ENCODE data around the gene LRMDA. TPM values are rescaled to one million over a fixed set of nuclear protein-coding genes. Genes with fewer than 3 reads are reported as not detected.

Gene LRMDA
- total and polyA plus RNA-seq, 4 donors = 12.1 to 40.8 (median 21.6) TPM

DNA sequence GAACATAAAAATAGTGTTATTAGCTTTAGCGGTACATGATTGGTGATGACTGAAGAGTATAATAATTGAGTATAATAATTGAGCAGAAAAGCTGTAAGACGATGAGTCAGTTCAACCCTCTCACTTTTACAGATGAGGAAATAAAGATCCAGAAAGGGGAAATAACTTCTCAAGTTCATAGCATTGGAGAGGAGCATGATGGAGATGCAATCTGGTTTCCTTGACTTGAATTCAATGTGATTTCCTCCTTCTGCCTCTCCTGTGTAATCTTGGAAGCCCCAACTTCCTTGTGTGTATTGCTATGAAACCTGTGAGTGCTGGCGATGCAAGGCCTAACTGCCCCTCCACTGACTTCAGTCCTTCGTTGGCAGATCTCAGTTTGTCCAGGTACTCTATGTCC lies 265.1 kb downstream of the LRMDA start:
- Histone ChIP-seq H3K36me3 (ENCODE audit: control insufficient read depth in 4 of 4, insufficient read depth in 4 of 4, low read length in 4 of 4) (no peaks in the 10 kb centered on the region), H3K4me3 (no peak overlapping the region), H3K9ac (ENCODE audit: insufficient read depth in 1 of 2, low read length in 2 of 2) (no peak overlapping the region), H3K27ac (ENCODE audit: low read depth in 1 of 2, low read length in 1 of 2) (no peak overlapping the region), H3K27me3 (ENCODE audit: control insufficient read depth in 3 of 3, insufficient read depth in 3 of 3, low read length in 2 of 3) (no peaks in the 10 kb centered on the region), H3K9me3 (ENCODE audit: control insufficient read depth in 4 of 4, insufficient read depth in 3 of 4, low read length in 3 of 4) (peaks cover 0 to 4% (median 0%) of the 10 kb centered on the region in 4 donors), H3K4me1 (ENCODE audit: control insufficient read depth in 5 of 5, insufficient read depth in 5 of 5, low read length in 5 of 5) (peaks cover 0 to 24% (median 0%) of the 10 kb centered on the region in 5 donors)
- ATAC-seq (ENCODE audit: insufficient read depth, low FRiP score) (no peak), DNase-seq (no peak)
- TF ChIP-seq, protein P1, sequence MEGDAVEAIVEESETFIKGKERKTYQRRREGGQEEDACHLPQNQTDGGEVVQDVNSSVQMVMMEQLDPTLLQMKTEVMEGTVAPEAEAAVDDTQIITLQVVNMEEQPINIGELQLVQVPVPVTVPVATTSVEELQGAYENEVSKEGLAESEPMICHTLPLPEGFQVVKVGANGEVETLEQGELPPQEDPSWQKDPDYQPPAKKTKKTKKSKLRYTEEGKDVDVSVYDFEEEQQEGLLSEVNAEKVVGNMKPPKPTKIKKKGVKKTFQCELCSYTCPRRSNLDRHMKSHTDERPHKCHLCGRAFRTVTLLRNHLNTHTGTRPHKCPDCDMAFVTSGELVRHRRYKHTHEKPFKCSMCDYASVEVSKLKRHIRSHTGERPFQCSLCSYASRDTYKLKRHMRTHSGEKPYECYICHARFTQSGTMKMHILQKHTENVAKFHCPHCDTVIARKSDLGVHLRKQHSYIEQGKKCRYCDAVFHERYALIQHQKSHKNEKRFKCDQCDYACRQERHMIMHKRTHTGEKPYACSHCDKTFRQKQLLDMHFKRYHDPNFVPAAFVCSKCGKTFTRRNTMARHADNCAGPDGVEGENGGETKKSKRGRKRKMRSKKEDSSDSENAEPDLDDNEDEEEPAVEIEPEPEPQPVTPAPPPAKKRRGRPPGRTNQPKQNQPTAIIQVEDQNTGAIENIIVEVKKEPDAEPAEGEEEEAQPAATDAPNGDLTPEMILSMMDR (IDR thresholded peaks at IDR 0.05; ENCODE audit: control extremely low read depth, extremely low read depth) = no peak
- WGBS, 2 donors = 65 to 84% methylated on average over 4 of the region's 4 CpGs

GRCh38 chr10:75703191-75703854 lies 271.9 kb downstream of the LRMDA start:
- peaks cover 0 to 4% (median 0%) of the 10 kb centered on the region in 4 donors for H3K9me3 ChIP-seq (ENCODE audit: control insufficient read depth in 4 of 4, insufficient read depth in 3 of 4, low read length in 3 of 4)

DNA sequence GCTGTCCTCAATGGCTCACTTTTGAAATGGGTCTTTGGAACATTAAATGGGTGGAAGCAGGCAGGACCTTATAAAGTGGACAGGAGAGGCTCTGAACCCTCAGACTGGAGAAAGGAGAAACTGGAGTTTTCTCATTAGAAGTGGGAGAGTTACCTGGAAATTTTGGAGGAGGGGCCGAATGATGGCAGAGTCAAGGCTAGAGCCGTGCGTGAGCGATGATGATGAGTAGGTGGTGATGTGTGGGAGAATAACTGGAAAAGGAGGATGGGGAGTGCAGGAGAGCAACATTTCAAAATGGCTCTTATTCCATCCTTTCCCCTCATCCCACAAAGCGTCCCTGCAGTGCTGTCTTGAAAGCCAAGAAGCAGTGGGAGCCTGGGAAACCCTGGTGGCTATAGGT lies 274.0 kb downstream of the LRMDA start:
- no peak overlapping the region for H3K27ac ChIP-seq (ENCODE audit: low read depth in 1 of 2, low read length in 1 of 2)

More at GRCh38 chr10:75703191-75703854, 271.9 kb downstream of the LRMDA start:
- Histone ChIP-seq H3K27ac (ENCODE audit: low read depth in 1 of 2, low read length in 1 of 2) (no peak overlapping the region), H3K36me3 (ENCODE audit: control insufficient read depth in 4 of 4, insufficient read depth in 4 of 4, low read length in 4 of 4) (no peaks in the 10 kb centered on the region), H3K9ac (ENCODE audit: insufficient read depth in 1 of 2, low read length in 2 of 2) (no peak overlapping the region), H3K4me1 (ENCODE audit: control insufficient read depth in 5 of 5, insufficient read depth in 5 of 5, low read length in 5 of 5) (peaks cover 0 to 7% (median 0%) of the 10 kb centered on the region in 5 donors), H3K4me3 (no peak overlapping the region), H3K27me3 (ENCODE audit: control insufficient read depth in 3 of 3, insufficient read depth in 3 of 3, low read length in 2 of 3) (no peaks in the 10 kb centered on the region)
- ATAC-seq (ENCODE audit: insufficient read depth, low FRiP score) (no peak), DNase-seq (no peak)
- 82 to 83% methylated on average over 9 of the region's 9 CpGs for WGBS, 2 donors
- TF ChIP-seq, protein P1 (IDR thresholded peaks at IDR 0.05; ENCODE audit: control extremely low read depth, extremely low read depth) = no peak

More for the DNA sequence above, 274.0 kb downstream of the LRMDA start:
- DNase-seq = no peak
- H3K27me3 ChIP-seq (ENCODE audit: control insufficient read depth in 3 of 3, insufficient read depth in 3 of 3, low read length in 2 of 3) = peaks cover 0 to 2% (median 0%) of the 10 kb centered on the region in 3 donors
- peaks cover 0 to 13% (median 0%) of the 10 kb centered on the region in 5 donors for H3K4me1 ChIP-seq (ENCODE audit: control insufficient read depth in 5 of 5, insufficient read depth in 5 of 5, low read length in 5 of 5)
- no peak overlapping the region for H3K9ac ChIP-seq (ENCODE audit: insufficient read depth in 1 of 2, low read length in 2 of 2)
- TF ChIP-seq, protein P1 (IDR thresholded peaks at IDR 0.05; ENCODE audit: control extremely low read depth, extremely low read depth) = no peak
- H3K36me3 ChIP-seq (ENCODE audit: control insufficient read depth in 4 of 4, insufficient read depth in 4 of 4, low read length in 4 of 4) = no peaks in the 10 kb centered on the region
- no peak overlapping the region for H3K4me3 ChIP-seq
- 96 to 100% methylated on average over 5 of the region's 5 CpGs for WGBS, 2 donors
- H3K9me3 ChIP-seq (ENCODE audit: control insufficient read depth in 4 of 4, insufficient read depth in 3 of 4, low read length in 3 of 4) = no peaks in the 10 kb centered on the region
- ATAC-seq (ENCODE audit: insufficient read depth, low FRiP score) = no peak

Data from lung (tissue), 12 donors.